Pons (tissue), 1 donor: ENCODE data around the gene RARG.
"Not testable (repeated sequence)": the region's sequence is repeated elsewhere in the genome, so short reads cannot be mapped to it uniquely, and the experiment has no call there.

Source experiments
- DNase-seq: peaks from one replicate; pipeline ENCODE4 v3.0.0-alpha.2; 2016; ENCODE audit warnings: low spot score

RARG gene

GRCh38 chr12:53190108-53190729 is 41.8 kb downstream of the RARG start:
- DNase-seq: no peak

DNA sequence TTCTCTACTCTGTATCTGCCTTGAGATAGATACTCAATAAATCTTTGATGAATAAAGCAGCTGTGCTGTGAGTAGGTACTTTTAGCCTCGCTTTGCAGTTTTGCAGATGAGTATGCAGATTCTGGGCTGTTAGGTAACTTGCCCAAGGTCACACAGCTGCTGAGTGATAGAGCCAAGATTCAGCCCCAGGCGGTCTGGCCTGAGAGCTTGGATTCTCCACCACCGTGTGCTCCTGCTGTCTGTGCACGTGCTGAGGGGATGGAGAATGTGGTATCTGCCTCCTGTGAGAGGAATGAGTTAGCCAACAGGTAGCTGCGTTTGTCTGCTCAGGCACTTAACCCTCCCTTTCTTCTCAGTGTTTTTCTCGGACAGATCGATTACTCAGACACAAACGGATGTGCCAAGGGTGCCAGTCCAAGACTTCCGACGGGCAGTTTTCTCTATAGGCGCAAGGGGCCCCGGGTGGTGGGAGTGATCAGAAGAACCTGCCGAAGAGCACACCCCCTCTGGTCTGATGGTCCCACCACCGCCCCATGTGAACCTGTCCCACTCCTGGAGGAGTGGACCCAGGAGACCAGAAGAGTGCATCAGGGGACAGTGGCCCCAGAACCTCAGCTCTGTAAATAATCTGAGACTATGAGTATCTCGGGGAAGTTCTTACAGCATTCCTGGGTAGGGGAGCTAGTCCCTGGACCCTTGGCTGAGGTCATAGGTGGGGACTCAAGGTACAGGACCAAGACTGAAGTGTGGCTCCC is 44.7 kb downstream of the RARG start:
- DNase-seq: no peak

DNA sequence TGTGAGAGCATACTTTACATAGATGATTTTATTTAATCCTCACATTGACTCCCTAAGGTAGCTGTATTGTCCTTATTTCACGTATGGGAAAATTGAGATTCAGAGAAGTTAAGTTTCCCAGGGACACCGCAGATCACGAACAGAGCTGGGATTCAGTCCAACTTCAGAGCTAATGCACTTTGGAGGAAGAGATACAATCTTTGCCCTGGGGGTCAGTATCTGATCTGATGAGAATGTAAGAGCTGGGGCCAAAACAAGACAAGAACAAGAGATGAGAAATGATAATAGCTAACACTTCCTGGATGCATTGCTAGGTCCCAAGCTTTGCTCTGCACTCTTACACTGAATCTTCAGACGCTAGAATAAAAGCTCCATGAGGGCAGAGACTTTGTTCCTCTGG is 45.3 kb downstream of the RARG start:
- no peak for DNase-seq

GRCh38 chr12:53185582-53186153 is 46.3 kb downstream of the RARG start:
- no peak for DNase-seq

- no peak for DNase-seq
Observed at GRCh38 chr12:53184828-53185227, 47.2 kb downstream of the RARG start.

GRCh38 chr12:53182903-53183302 is 49.1 kb downstream of the RARG start:
- peak; percentile 29 for DNase-seq

DNA sequence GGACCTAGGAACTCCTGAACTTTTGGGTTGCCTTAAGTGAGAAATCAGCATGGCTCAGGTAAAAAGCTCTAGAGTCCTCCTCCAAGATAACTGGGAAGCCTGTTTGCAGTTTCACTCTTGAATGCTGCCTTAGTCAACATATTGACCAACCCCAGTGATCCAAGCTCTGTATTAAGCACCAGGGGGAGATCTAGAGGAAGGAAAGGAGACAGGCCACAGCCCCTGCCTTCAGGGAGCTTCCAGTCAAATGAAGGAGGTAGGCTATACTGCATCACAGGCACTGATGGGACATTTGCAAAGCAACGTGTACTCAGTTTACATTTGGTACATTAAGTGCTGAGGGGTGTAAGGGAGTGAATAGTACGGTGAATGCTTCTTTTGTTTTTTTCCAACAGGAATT is 50.1 kb downstream of the RARG start:
- DNase-seq: no peak

GRCh38 chr12:53180931-53181645 is 50.9 kb downstream of the RARG start:
- DNase-seq: no peak

DNA sequence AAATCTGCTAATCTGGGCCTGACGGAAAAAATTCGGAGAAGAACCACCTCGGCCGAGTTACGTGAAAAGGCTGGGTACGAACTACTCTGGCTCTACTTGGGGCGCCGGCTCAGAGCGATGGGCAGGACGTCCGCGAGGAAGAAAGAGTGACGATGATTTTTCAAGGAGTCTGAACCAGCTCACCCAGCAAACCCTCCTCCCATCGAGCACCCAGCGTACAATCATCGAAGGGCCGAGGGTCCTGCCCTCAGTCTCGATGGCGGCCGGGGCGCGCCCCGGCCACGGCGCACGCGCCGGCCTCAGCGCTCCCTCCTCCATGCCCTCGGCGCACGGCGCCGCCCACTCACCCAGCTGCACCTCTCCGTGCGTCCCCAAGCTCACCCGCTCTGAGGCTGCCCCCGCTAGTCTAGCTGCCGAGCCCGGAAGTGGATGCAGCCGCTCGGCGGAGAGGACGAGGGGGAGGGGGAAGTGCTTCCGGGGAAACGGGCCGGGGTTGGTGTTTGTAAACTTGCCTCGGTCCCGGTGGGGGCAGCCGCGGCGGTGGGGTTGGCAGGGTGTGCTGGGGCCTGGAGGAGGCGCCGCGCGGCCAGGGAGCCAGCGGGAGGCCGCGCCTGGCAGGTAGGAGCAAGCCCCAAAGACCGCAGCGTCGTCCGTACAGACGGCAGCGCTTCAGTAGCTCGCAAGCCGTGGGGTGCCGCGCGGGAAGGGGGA is 51.6 kb downstream of the RARG start, which contains the start of the genes CSAD and ZNF740:
TSS of gene CSAD (minus strand) at position 706 of the 711 bp plus-strand sequence. CDS start 7,455 bp downstream, outside the sequence.
TSS of gene ZNF740 (plus strand) at position 503 of the 711 bp plus-strand sequence. CDS start 1,262 bp downstream, outside the sequence.
- peak; percentile 97 for DNase-seq

- peak; percentile 47 for DNase-seq
Observed at GRCh38 chr12:53179687-53180219, 52.3 kb downstream of the RARG start.

DNA sequence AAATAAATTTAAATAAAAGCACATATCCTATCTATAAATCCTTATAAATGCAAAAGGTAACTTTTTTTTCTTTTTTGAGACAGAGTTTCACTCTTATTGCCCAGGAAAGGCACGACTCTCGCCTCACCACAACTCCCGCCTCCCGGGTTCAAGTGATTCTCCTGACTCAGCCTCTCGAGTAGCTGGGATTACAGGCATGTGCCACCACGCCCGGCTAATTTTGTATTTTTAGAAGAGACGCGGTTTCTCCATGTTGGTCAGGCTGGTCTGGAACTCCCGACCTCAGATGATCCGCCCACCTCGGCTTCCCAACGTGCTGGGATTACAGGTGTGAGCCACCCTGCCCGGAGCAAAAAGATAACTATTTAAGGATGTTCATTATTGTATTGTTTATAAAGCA is 53.2 kb downstream of the RARG start:
- not testable (repeated sequence) for DNase-seq

- not testable (repeated sequence) for DNase-seq
Observed at GRCh38 chr12:53177447-53177846, 54.6 kb downstream of the RARG start.

DNA sequence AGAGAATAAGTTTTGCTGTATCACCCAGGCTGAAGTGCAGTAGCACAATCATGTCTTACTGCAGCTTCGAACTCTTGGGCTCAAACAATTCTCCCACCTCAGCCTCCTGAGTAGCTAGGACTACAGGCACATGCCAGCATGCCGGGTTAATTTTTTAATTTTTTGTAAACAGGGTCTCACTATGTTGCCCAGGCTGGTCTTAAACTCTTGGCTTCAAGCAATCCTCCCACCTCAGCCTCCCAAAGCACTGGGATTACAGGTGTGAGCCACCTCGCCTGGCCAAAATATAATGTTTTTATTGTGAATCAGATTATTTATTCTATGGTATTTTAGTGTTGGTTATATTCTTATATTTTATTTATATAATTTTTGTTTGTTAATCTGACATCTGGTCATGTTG is 55.3 kb downstream of the RARG start:
- DNase-seq: no peak

- DNase-seq: no peak
Observed at GRCh38 chr12:53174881-53175491, 57.0 kb downstream of the RARG start.

GRCh38 chr12:53173085-53173715 is 58.8 kb downstream of the RARG start:
- DNase-seq: no peak

DNA sequence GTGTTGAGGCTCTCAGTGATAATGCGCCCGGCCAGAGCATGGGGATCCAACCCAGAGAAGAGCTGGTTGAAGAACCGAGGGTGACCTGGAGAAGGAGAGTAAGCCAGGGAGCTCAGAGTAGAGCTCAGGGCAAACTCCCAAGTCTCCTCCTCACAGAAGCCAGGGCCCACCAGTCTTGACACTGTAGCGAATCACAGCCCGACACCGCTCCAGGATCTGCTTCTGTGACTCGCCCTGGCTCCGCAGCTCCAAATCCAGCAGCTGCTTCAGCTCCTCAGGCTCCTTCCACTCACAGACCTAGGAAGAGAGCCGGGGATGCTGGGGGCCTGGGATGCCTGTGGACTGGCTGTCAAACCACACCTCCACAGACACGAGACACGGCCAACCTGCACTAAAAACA is 59.7 kb downstream of the RARG start:
- DNase-seq: no peak

DNA sequence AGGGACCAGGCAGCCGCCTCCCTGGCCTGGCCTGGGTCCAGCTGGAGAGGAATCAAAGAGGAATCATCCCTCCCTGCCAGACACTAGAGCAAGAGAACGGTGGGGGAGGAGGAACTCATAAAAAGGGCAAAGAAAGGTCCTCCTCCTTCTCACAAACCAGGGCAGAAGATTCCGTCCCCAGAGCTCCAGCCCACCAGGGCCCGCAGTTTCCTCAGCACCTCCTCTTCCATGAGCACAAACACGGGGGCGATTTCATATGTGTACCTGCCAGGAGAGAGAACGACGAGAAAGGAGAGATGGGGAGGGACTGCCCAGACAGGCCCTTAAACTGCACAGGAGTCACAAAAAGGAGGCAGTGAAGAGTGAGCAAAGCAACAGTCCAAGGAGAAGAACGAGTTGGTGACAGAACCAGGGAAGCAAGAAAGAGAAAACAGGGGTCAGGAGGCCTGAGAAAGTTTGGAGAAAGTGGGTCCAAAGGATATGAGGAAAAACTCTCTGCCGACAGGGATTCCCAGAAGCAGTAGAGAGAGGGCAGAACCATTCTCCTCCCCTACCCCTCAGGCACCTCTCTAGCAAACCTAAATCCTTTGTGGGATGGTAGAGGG is 60.2 kb downstream of the RARG start:
- DNase-seq: no peak

DNA sequence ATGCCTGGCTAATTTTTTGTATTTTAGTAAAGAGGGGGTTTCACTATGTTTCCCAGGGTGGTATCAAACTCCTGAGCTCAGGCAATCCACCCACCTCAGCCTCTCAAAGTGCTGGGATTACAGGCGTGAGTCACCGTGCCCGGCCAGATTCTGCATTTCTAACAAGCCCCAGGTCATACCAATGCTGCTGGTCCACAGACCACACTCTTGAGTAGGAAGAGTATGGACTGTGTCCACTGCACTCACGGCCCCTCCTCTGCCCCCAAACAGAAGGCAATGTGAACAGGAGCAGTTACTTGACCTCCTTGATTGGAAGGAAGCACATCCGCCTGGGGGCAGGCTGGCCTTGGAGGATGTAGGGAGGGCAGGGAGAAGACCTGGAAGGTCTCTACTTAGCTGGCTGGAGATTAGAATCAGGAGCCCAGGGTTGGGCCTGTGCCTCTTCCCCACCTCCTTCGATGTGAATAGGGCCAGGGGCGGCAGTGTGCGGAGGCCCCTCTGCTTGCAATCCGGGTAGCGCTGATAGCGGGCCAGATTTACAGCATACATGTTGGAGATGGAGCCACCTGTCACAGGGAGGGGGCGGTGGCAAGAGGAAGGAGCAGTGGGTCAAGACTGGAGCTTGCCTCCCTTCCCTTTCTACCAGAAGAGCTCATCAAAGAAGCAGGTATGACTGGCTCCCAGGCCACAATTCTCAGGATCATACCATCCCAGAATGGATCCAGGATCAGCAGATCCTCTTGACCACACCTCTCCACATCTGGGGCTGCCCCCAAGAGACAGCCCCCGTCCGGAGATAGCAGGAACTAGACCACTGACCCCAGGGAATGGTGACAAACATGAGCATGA is 60.9 kb downstream of the RARG start:
- DNase-seq: no peak

DNA sequence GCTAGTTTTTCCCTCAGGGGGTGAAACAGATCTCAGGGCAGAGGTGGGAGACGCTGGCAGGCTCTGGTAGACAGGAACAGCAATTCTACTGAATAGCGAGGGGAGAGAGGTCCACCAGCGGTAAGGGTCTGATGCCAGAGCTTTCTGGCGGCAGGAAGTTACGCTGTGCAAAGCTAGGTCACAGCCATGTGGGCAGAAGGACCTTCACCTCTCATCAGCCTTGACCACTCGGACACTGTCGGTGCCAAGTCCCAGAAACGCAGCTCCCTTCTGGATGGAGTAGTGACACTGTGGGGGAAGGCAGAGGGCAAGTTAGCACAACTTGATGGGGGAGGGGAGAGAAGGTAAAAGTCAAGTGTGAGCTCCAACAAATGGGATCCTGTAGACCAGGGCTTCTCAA is 61.8 kb downstream of the RARG start:
- DNase-seq: no peak
